SK-N-SH treated with all-trans-retinoic acid at 6 μM for 48 hours (cell line): ENCODE data around the gene NHLRC1.

Experiments used
- ATAC-seq: fragments of 200-7000 bp; cut with Tn5 transposase; 3 replicates; pipeline ENCODE4 v1.9.1; 2020; ENCODE audit warnings: mild to moderate bottlenecking, moderate library complexity
- ARNTL ChIP-seq: fragments of 450-650 bp; formaldehyde crosslinking; IDR thresholded peaks from 2 replicates; pipeline ENCODE4 v1.5.0; 2020; ENCODE audit warnings: low read depth, mild to moderate bottlenecking, moderate library complexity, borderline replicate concordance
- CREB5 ChIP-seq: fragments of 250-450 bp; sonication (Bioruptor Pico); IDR thresholded peaks from 2 replicates; pipeline ENCODE4 v1.5.1; 2020; ENCODE audit warnings: low read depth, mild to moderate bottlenecking, moderate library complexity
- CSDC2 ChIP-seq: fragments of 250-450 bp; sonication (Bioruptor Pico); IDR thresholded peaks from 2 replicates; pipeline ENCODE4 v1.5.0; 2020; ENCODE audit warnings: mild to moderate bottlenecking, moderate library complexity
- CSRNP3 ChIP-seq: fragments of 250-450 bp; sonication (Bioruptor Pico); IDR thresholded peaks from 2 replicates; pipeline ENCODE4 v1.5.1; 2021; ENCODE audit warnings: mild to moderate bottlenecking, moderate library complexity
- GLIS3 ChIP-seq: fragments of 250-450 bp; sonication (Bioruptor Pico); IDR thresholded peaks from 2 replicates; pipeline ENCODE4 v1.5.0; 2020; ENCODE audit warnings: mild to moderate bottlenecking, moderate library complexity
- ISL1 ChIP-seq: fragments of 250-450 bp; sonication (Bioruptor Pico); IDR thresholded peaks from 2 replicates; pipeline ENCODE4 v2.1.2; 2022; ENCODE audit warnings: mild to moderate bottlenecking, moderate library complexity
- OSR1 ChIP-seq: fragments of 250-450 bp; sonication (Bioruptor Pico); IDR thresholded peaks from 2 replicates; pipeline ENCODE4 v1.8.0; 2022; ENCODE audit warnings: moderate library complexity, mild to moderate bottlenecking, inconsistent platforms
- PATZ1 ChIP-seq: fragments of 250-450 bp; sonication (Bioruptor Pico); IDR thresholded peaks from 2 replicates; pipeline ENCODE4 v1.8.0; 2020; ENCODE audit warnings: mild to moderate bottlenecking, moderate library complexity, borderline replicate concordance
- POU6F1 ChIP-seq: fragments of 250-450 bp; sonication (Bioruptor Pico); IDR thresholded peaks from 2 replicates; pipeline ENCODE4 v1.8.0; 2021; ENCODE audit warnings: low read depth, mild to moderate bottlenecking, moderate library complexity, borderline replicate concordance
- PPARA ChIP-seq: fragments of 250-450 bp; sonication (Bioruptor Pico); IDR thresholded peaks from 2 replicates; pipeline ENCODE4 v1.5.0; 2020; ENCODE audit warnings: mild to moderate bottlenecking, borderline replicate concordance
- RARB ChIP-seq: fragments of 250-450 bp; sonication (Bioruptor Pico); IDR thresholded peaks from 2 replicates; pipeline ENCODE4 v1.8.0; 2021; ENCODE audit warnings: mild to moderate bottlenecking, moderate library complexity
- TCF4 ChIP-seq: fragments of 250-450 bp; sonication (Bioruptor Pico); IDR thresholded peaks from 2 replicates; pipeline ENCODE4 v1.8.0; 2021; ENCODE audit warnings: mild to moderate bottlenecking, moderate library complexity, borderline replicate concordance
- TSHZ2 ChIP-seq: fragments of 250-450 bp; sonication (Bioruptor Pico); IDR thresholded peaks from 2 replicates; pipeline ENCODE4 v1.5.0; 2020; ENCODE audit warnings: mild to moderate bottlenecking, moderate library complexity
- ZC3H10 ChIP-seq: fragments of 250-450 bp; sonication (Bioruptor Pico); IDR thresholded peaks from 2 replicates; pipeline ENCODE4 v1.5.1; 2021; ENCODE audit warnings: mild to moderate bottlenecking, moderate library complexity
- ZFP3 ChIP-seq: fragments of 250-450 bp; sonication (Bioruptor Pico); IDR thresholded peaks from 2 replicates; pipeline ENCODE4 v1.5.0; 2020; ENCODE audit warnings: mild to moderate bottlenecking, moderate library complexity
- ZFP30 ChIP-seq: fragments of 450-650 bp; formaldehyde crosslinking; IDR thresholded peaks from 2 replicates; pipeline ENCODE4 v1.5.0; 2022; ENCODE audit warnings: mild to moderate bottlenecking, moderate library complexity
- ZNF8 ChIP-seq: fragments of 450-650 bp; formaldehyde crosslinking; IDR thresholded peaks from 2 replicates; pipeline ENCODE4 v1.5.0; 2020; ENCODE audit warnings: mild to moderate bottlenecking, moderate library complexity

NHLRC1 gene

GRCh38 chr6:18148304-18149025 lies 26.0 kb upstream of the NHLRC1 start:
- ATAC-seq: no peak
- TF ChIP-seq CREB5 (CRISPR knock-in tag): 0 out of 2 replicates have a peak, but pooled peaks have one; percentile 12
- peak; percentile 42 for TF ChIP-seq ISL1
- TF ChIP-seq PATZ1 (CRISPR knock-in tag): no peak
- TF ChIP-seq TCF4 (CRISPR knock-in tag): no peak

- TF ChIP-seq RARB (CRISPR knock-in tag) (no peak), OSR1 (no peak), ZFP30 (CRISPR knock-in tag) (no peak), PPARA (CRISPR knock-in tag) (no peak), TSHZ2 (no peak), ZFP3 (CRISPR knock-in tag) (no peak), ARNTL (no peak), ZC3H10 (CRISPR knock-in tag) (no peak)
- ATAC-seq: no peak
Measured at GRCh38 chr6:18147616-18148015, 25.1 kb upstream of the NHLRC1 start.

- TF ChIP-seq ZFP3 (CRISPR knock-in tag): no peak
- peak; percentile 49; the same call in 1 of the 2 replicates for TF ChIP-seq ISL1
- TF ChIP-seq RARB (CRISPR knock-in tag): no peak
- no peak for TF ChIP-seq ZC3H10 (CRISPR knock-in tag)
- TF ChIP-seq OSR1: no peak
- TF ChIP-seq ZFP30 (CRISPR knock-in tag): no peak
- no peak for TF ChIP-seq ZNF8 (CRISPR knock-in tag)
- TF ChIP-seq GLIS3 (CRISPR knock-in tag): no peak
- peak; percentile 49; the same call in 2 of the 3 replicates for ATAC-seq
Measured at GRCh38 chr6:18147160-18147559, 24.7 kb upstream of the NHLRC1 start.

- ATAC-seq: no peak
- TF ChIP-seq CREB5 (CRISPR knock-in tag) (no peak), ARNTL (no peak), CSDC2 (CRISPR knock-in tag) (no peak), GLIS3 (CRISPR knock-in tag) (no peak), POU6F1 (CRISPR knock-in tag) (no peak), ZFP3 (CRISPR knock-in tag) (no peak), OSR1 (no peak), ZC3H10 (CRISPR knock-in tag) (no peak), CSRNP3 (CRISPR knock-in tag) (no peak)
Measured at GRCh38 chr6:18142591-18142861, 20.0 kb upstream of the NHLRC1 start.
